Activated T-helper 2 cell treated with anti-CD3 and anti-CD28 coated beads, Interferon-gamma antibody, Interleukin-2, Interleukin-4, amounts not matched to agents 10 μg/mL and 5 μg/mL and 100 μg/mL, durations not matched to agents 14 hours and 24 hours and 36 hours (primary cell): Measurements from ENCODE around the gene TLE1. TPM values are rescaled to one million over a fixed set of nuclear protein-coding genes. Genes with fewer than 3 reads are reported as not detected.

Source experiments
- DNase-seq: peaks from one replicate; pipeline ENCODE4 v3.0.0; 2021; ENCODE audit warnings: low spot score
- H3K27ac Mint-ChIP-seq: one replicate; pipeline ENCODE4 v1.8.0; 2021; ENCODE audit warnings: mixed read lengths
- H3K27me3 Mint-ChIP-seq: one replicate; pipeline ENCODE4 v1.8.0; 2021; ENCODE audit warnings: low read depth, mixed read lengths
- H3K36me3 Mint-ChIP-seq: one replicate; pipeline ENCODE4 v1.8.0; 2021; ENCODE audit warnings: low read depth, mixed read lengths
- H3K4me1 Mint-ChIP-seq: one replicate; pipeline ENCODE4 v1.8.0; 2021; ENCODE audit warnings: low read depth, mixed read lengths
- H3K4me3 Mint-ChIP-seq: one replicate; pipeline ENCODE4 v1.8.0; 2021; ENCODE audit warnings: low read depth, mild to moderate bottlenecking, moderate library complexity, mixed read lengths
- H3K9me3 Mint-ChIP-seq: one replicate; pipeline ENCODE4 v1.8.0; 2021; ENCODE audit warnings: mixed read lengths
- intact Hi-C: fragments of 100-400 bp; cut with micrococcal nuclease; formaldehyde crosslinking; loops from one replicate; pipeline ENCODE4 v1.15.1; 2023
- total RNA-seq: library from RNA; stranded (reverse); gene quantifications from 2 replicates; pipeline ENCODE4 v1.2.3, GENCODE V29; 2022

Gene TLE1
- total RNA-seq, 1 donor from 2014 or later, result 0.41 TPM

GRCh38 chr9:81562231-81563019 is 126.9 kb downstream of the TLE1 start:
- Mint-ChIP-seq H3K36me3 (no peaks in the 10 kb centered on the region), H3K9me3 (no peaks in the 10 kb centered on the region), H3K27ac (no peak overlapping the region), H3K27me3 (no peaks in the 10 kb centered on the region), H3K4me1 (no peaks in the 10 kb centered on the region), H3K4me3 (no peak overlapping the region)
- intact Hi-C loops, result no loop called here
- no peak for DNase-seq

- H3K36me3 Mint-ChIP-seq, result no peaks in the 10 kb centered on the region
- DNase-seq, result no peak
- intact Hi-C loops, result no loop called here
- H3K27ac Mint-ChIP-seq, result no peak overlapping the region
- no peaks in the 10 kb centered on the region for H3K9me3 Mint-ChIP-seq
- no peaks in the 10 kb centered on the region for H3K4me1 Mint-ChIP-seq
- no peak overlapping the region for H3K4me3 Mint-ChIP-seq
- no peaks in the 10 kb centered on the region for H3K27me3 Mint-ChIP-seq
Measured at GRCh38 chr9:81560851-81561732, 128.3 kb downstream of the TLE1 start.

- Mint-ChIP-seq H3K4me1 (no peaks in the 10 kb centered on the region), H3K36me3 (no peaks in the 10 kb centered on the region), H3K27ac (no peak overlapping the region), H3K9me3 (no peaks in the 10 kb centered on the region), H3K4me3 (no peak overlapping the region), H3K27me3 (no peaks in the 10 kb centered on the region)
- DNase-seq, result no peak
- intact Hi-C loops, result no loop called here
Measured at GRCh38 chr9:81559709-81560108, 129.6 kb downstream of the TLE1 start.

- Mint-ChIP-seq H3K27me3 (no peaks in the 10 kb centered on the region), H3K36me3 (no peaks in the 10 kb centered on the region), H3K27ac (no peak overlapping the region), H3K4me3 (no peak overlapping the region), H3K4me1 (no peaks in the 10 kb centered on the region), H3K9me3 (no peaks in the 10 kb centered on the region)
- no peak for DNase-seq
- intact Hi-C loops, result no loop called here
Measured at GRCh38 chr9:81559197-81559596, 130.2 kb downstream of the TLE1 start.

GRCh38 chr9:81558091-81558830 is 131.1 kb downstream of the TLE1 start:
- no peaks in the 10 kb centered on the region for H3K9me3 Mint-ChIP-seq
- H3K27me3 Mint-ChIP-seq, result no peaks in the 10 kb centered on the region
- no peaks in the 10 kb centered on the region for H3K36me3 Mint-ChIP-seq
- no peak for DNase-seq
- H3K4me1 Mint-ChIP-seq, result no peaks in the 10 kb centered on the region
- H3K27ac Mint-ChIP-seq, result no peak overlapping the region
- intact Hi-C loops, result no loop called here
- no peak overlapping the region for H3K4me3 Mint-ChIP-seq

GRCh38 chr9:81557452-81558090 is 131.8 kb downstream of the TLE1 start:
- Mint-ChIP-seq H3K4me3 (no peak overlapping the region), H3K27me3 (no peaks in the 10 kb centered on the region), H3K27ac (no peak overlapping the region), H3K4me1 (no peaks in the 10 kb centered on the region), H3K36me3 (no peaks in the 10 kb centered on the region), H3K9me3 (no peaks in the 10 kb centered on the region)
- intact Hi-C loops, result no loop called here
- no peak for DNase-seq

- Mint-ChIP-seq H3K4me1 (no peaks in the 10 kb centered on the region), H3K27me3 (no peaks in the 10 kb centered on the region), H3K27ac (no peak overlapping the region), H3K9me3 (no peaks in the 10 kb centered on the region), H3K36me3 (no peaks in the 10 kb centered on the region), H3K4me3 (no peak overlapping the region)
- intact Hi-C loops, result no loop called here
- no peak for DNase-seq
Measured at GRCh38 chr9:81556923-81557322, 132.4 kb downstream of the TLE1 start.

- no peaks in the 10 kb centered on the region for H3K36me3 Mint-ChIP-seq
- no peaks in the 10 kb centered on the region for H3K9me3 Mint-ChIP-seq
- no peaks in the 10 kb centered on the region for H3K4me1 Mint-ChIP-seq
- intact Hi-C loops, result no loop called here
- no peaks in the 10 kb centered on the region for H3K27me3 Mint-ChIP-seq
- DNase-seq, result no peak
- H3K4me3 Mint-ChIP-seq, result no peak overlapping the region
- no peak overlapping the region for H3K27ac Mint-ChIP-seq
Measured at GRCh38 chr9:81552581-81552991, 136.8 kb downstream of the TLE1 start.

GRCh38 chr9:81550207-81550583 is 139.2 kb downstream of the TLE1 start:
- no peak for DNase-seq
- intact Hi-C loops, result no loop called here
- no peaks in the 10 kb centered on the region for H3K9me3 Mint-ChIP-seq
- H3K4me1 Mint-ChIP-seq, result no peaks in the 10 kb centered on the region
- no peak overlapping the region for H3K27ac Mint-ChIP-seq
- no peak overlapping the region for H3K4me3 Mint-ChIP-seq
- H3K27me3 Mint-ChIP-seq, result no peaks in the 10 kb centered on the region
- no peaks in the 10 kb centered on the region for H3K36me3 Mint-ChIP-seq

GRCh38 chr9:81549500-81550206 is 139.7 kb downstream of the TLE1 start:
- intact Hi-C loops, result no loop called here
- Mint-ChIP-seq H3K4me3 (no peak overlapping the region), H3K4me1 (no peaks in the 10 kb centered on the region), H3K27me3 (no peaks in the 10 kb centered on the region), H3K27ac (no peak overlapping the region), H3K36me3 (no peaks in the 10 kb centered on the region), H3K9me3 (no peaks in the 10 kb centered on the region)
- DNase-seq, result no peak

GRCh38 chr9:81548911-81549310 is 140.4 kb downstream of the TLE1 start:
- DNase-seq, result no peak
- Mint-ChIP-seq H3K27me3 (no peaks in the 10 kb centered on the region), H3K36me3 (no peaks in the 10 kb centered on the region), H3K4me1 (no peaks in the 10 kb centered on the region), H3K9me3 (no peaks in the 10 kb centered on the region), H3K4me3 (no peak overlapping the region), H3K27ac (no peak overlapping the region)
- intact Hi-C loops, result no loop called here

- intact Hi-C loops, result no loop called here
- Mint-ChIP-seq H3K4me1 (no peaks in the 10 kb centered on the region), H3K36me3 (no peaks in the 10 kb centered on the region), H3K4me3 (no peak overlapping the region), H3K9me3 (peaks cover 4% of the 10 kb centered on the region), H3K27ac (no peak overlapping the region), H3K27me3 (no peaks in the 10 kb centered on the region)
- no peak for DNase-seq
Measured at GRCh38 chr9:81546489-81546888, 142.9 kb downstream of the TLE1 start.
